ENCODE measurements around the gene A3GALT2. TPM values are rescaled to one million over a fixed set of nuclear protein-coding genes. Genes with fewer than 3 reads are reported as not detected.

The A3GALT2 gene
- total RNA-seq, 1 donor from 2014 or later = not detected

- H3K36me3 ChIP-seq (ENCODE audit: control insufficient read depth, insufficient read depth, low read length) = no peaks in the 10 kb centered on the region
- H3K27me3 ChIP-seq (ENCODE audit: control insufficient read depth, insufficient read depth, low read length) = peaks cover 7% of the 10 kb centered on the region
- no peak for DNase-seq (ENCODE audit: low read depth)
- TF ChIP-seq CTCF (IDR thresholded peaks at IDR 0.05; ENCODE audit: insufficient read depth, low read length, poor library complexity, severe bottlenecking) = no peak
- no peak overlapping the region for H3K4me3 ChIP-seq (ENCODE audit: low read depth, low read length)
Observed at GRCh38 chr1:33307494-33307864, 13.4 kb downstream of the A3GALT2 start.

DNA sequence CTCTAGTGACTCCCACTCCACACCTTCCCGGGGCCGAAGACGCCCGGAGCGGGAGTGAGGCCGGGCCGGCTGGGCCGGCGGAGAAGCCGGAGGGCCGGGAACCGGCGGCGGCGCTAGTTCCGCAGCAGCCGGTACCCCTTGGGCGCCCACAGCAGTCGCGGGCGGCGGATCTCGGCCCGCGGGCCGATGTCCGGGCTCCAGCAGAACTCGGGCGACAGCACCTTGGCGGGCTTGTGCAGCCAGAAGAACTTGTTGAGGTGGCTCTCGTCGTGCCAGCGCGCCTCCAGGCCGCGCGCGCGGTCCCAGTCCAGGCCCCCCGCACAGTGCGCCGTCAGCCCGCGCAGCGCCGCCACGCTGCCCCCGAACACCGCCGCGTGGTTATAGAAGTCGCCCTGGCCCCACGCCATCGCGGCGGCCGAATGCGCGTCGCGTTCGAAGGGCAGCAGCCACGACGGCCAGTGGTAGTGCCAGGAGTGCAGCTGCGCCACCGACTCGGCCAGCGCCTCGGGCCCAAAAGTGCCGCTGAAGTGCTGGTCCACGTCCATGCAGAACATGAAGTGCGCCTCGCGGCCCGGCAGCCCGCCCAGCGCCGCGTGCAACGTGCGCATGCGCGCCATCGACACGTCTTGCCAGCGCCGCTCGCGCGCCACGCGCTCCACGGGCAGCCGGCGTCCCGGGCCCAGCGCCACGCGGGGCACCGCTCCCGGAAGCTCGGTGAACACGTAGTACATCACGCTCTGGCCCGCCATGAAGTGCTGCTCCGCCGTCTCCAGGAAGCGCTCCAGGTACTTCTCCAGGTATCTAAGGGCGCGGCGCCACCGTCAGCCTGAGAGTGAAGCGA, 14.0 kb downstream of the A3GALT2 start:
- H3K4me3 ChIP-seq (ENCODE audit: low read depth, low read length) = no peak overlapping the region

GRCh38 chr1:33305816-33306652, 14.9 kb downstream of the A3GALT2 start:
- Histone ChIP-seq H3K36me3 (ENCODE audit: control insufficient read depth, insufficient read depth, low read length) (no peaks in the 10 kb centered on the region), H3K27me3 (ENCODE audit: control insufficient read depth, insufficient read depth, low read length) (peaks cover 7% of the 10 kb centered on the region), H3K4me3 (ENCODE audit: low read depth, low read length) (no peak overlapping the region)
- no peak for DNase-seq (ENCODE audit: low read depth)
- no peak for TF ChIP-seq CTCF (IDR thresholded peaks at IDR 0.05; ENCODE audit: insufficient read depth, low read length, poor library complexity, severe bottlenecking)

More for the DNA sequence above, 14.0 kb downstream of the A3GALT2 start:
- no peak for TF ChIP-seq CTCF (IDR thresholded peaks at IDR 0.05; ENCODE audit: insufficient read depth, low read length, poor library complexity, severe bottlenecking)
- Histone ChIP-seq H3K36me3 (ENCODE audit: control insufficient read depth, insufficient read depth, low read length) (no peaks in the 10 kb centered on the region), H3K27me3 (ENCODE audit: control insufficient read depth, insufficient read depth, low read length) (peaks cover 7% of the 10 kb centered on the region)
- DNase-seq (ENCODE audit: low read depth) = no peak

- Histone ChIP-seq H3K36me3 (ENCODE audit: control insufficient read depth, insufficient read depth, low read length) (no peaks in the 10 kb centered on the region), H3K27me3 (ENCODE audit: control insufficient read depth, insufficient read depth, low read length) (peaks cover 7% of the 10 kb centered on the region), H3K4me3 (ENCODE audit: low read depth, low read length) (no peak overlapping the region)
- no peak for DNase-seq (ENCODE audit: low read depth)
- no peak for TF ChIP-seq CTCF (IDR thresholded peaks at IDR 0.05; ENCODE audit: insufficient read depth, low read length, poor library complexity, severe bottlenecking)
Observed at GRCh38 chr1:33305016-33305415, 15.9 kb downstream of the A3GALT2 start.

GRCh38 chr1:33302325-33302724, 18.6 kb downstream of the A3GALT2 start:
- no peak for DNase-seq (ENCODE audit: low read depth)
- Histone ChIP-seq H3K4me3 (ENCODE audit: low read depth, low read length) (no peak overlapping the region), H3K27me3 (ENCODE audit: control insufficient read depth, insufficient read depth, low read length) (peaks cover 7% of the 10 kb centered on the region), H3K36me3 (ENCODE audit: control insufficient read depth, insufficient read depth, low read length) (no peaks in the 10 kb centered on the region)
- no peak for TF ChIP-seq CTCF (IDR thresholded peaks at IDR 0.05; ENCODE audit: insufficient read depth, low read length, poor library complexity, severe bottlenecking)
